GM19240 (cell line): ENCODE data around the gene ICAM5.

Experiments used
- DNase-seq: peaks from one replicate; pipeline ENCODE4 v3.0.0; 2011; ENCODE audit warnings: low spot score; ENCODE audit not compliant: insufficient read length

The ICAM5 gene

DNA sequence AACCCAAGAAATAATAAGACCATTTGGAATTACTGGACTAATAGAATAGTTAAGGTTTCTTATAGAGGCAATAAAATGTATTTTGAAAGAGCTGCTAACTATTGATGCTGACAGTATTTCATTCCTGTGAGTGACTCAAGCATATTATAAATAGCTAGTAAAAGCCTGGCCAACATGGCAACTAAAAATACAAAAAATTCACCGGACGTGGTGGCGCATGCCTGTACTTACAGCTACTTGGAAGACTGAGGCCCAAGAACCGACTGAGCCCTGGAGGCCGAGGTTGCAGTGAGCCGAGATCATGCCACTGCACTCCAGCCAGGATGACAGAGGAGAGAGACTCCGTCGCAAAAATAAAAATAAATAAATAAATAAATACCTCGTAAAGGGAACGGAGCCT, 55.0 kb downstream of the ICAM5 start:
- DNase-seq: no peak
